GM10847 (cell line): ENCODE results near the gene HAGH.

Experiments
- POLR2A ChIP-seq: IDR thresholded peaks from 2 replicates; pipeline ENCODE4 v1.6.1; 2011; ENCODE audit not compliant: insufficient read length; ENCODE audit errors: extremely low read depth

HAGH gene

DNA sequence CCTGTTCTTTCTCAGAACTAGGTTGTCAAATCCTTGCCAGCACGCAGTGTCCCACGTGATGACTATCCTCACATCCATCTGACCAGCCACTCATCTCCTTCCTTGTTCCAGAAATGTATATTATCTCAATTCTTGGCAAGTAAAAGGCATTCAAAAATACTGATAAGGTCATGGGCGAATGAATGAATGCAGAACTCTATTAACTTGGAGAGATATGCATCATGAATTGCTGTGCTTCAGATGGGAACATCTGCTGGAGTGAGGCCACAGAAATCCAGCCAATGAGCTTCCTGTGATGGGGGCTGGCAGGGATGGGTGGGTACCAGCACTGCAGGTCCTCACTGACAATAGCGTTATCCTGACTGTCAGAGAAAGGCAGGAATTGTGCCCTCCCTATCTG lies 19.4 kb upstream of the HAGH start:
- TF ChIP-seq POLR2A, result no peak

DNA sequence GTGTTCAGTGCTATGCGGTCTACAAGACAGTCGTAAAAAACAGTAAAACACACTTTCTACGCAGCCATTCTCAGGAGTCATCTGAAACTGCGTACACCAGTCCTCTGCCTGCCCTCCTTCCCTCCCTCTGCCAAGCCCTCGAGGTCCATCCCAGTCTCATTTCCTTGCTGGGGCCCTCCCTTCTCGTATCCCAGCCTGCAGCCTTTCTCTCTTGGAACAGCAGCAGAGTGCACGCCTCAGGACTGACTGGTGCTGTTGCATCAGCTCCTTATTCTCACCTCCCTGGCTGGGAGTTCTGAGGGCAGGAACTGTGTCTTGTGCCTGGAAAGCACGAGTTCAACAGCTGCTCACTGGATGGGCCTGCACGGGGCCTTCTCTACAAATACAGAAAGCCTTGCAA lies 12.9 kb upstream of the HAGH start:
- no peak for TF ChIP-seq POLR2A

DNA sequence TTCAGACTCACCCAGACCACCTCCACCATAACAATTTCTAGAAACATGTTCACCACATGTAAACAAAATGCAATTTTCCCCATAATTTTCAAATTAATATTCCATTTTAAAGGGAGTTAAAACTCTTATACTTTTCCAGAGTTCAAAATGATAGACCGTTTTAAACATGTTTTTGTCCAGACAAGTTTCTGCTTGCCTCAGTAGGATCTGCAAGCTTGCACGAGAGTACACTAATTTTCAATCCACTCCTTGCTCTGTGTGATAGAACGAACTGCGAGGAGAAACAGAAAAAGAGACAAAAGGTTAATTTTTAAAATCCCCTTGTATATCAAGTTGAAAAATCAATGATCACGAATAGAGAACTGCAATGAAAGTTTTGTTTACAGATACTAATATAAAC lies 7.5 kb upstream of the HAGH start:
- no peak for TF ChIP-seq POLR2A

DNA sequence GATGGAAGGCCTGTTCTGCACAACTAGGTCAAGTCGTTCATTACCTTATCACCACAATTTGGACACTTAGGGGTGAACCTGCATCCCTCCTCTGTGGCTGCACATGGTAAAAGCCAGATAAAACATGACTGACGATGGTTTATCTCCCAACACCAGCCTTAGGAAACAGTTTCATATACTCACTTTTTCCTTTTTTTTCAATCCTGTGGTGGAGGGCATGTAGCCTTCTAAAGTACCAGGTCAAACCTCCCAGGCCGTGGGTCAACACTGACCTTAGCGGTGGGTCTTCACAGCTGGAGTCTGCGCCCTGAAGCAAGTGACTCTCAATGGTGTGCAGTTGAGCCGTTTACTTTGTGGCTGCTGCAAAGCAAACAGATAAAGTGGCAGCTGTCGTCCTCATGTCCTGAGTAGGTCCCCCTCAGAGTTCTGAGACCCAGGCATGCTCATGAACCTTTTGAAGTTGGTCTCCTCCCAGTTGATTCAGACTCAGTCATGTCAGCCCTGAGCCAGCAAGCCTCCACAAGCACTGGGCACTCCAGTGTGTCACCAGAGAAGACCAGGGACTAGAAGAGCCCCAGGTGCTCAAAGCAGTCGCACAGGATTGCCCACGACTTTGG lies 6.3 kb upstream of the HAGH start:
- TF ChIP-seq POLR2A, result no peak

DNA sequence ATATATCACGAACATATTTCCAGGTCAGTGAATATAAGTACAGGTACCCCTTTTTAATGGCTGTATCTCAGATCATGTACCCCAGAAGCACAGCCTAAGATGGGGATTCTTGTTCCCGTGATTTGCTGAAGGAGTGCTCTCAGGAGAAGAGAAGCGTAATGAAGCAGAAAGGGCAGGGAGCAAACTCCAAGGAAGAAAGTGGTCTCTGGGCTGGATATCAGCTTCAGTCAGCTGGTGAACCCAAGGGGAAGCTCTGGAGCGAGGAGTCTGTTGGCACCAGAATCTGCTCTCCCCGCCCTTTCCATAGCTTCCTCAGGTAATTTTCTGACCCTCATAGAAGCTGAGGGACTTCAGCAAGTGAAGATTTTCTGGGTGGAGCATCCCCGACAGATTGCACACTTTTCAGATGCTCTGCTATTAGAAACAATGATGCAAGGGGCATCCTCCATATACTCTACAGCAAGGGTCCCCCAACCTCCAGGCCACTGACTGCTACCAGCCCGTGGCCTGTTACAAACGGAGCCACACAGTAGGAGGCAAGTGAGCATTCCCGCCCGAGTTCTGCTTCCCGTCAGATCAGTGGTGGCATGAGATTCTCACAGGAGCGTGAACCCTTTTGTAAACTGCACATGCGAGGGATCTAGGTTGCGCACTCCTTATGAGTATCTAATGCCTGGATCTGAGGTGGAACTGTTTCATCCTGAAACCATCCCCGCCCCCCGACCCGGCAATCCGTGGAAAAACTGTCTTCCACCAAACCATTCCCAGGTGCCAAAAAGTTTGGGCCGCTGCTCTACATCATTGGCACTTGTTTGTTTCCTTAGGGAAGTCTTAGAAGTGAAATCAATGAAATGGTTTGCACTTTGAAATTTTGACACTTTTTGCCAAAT lies 4.8 kb upstream of the HAGH start:
- no peak for TF ChIP-seq POLR2A

DNA sequence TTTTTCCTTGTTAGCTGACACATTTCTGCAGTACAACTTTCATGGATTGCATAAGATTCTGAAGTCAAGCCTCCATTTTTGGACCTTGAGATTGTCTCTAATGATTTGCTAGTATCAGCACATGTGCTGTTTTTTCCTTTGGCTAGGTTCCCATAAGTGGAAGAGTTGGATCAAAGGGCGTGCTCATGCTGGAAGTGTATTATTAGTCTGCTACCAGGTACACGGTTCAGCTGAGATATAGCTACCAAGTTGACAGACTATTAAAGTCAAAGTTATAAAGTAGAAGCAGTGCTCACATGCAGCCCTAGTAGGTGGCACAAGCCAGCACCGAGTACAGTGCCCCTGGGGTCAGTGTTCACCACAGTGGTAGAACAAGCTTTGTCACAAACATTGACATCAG lies 3.6 kb upstream of the HAGH start:
- TF ChIP-seq POLR2A, result no peak

DNA sequence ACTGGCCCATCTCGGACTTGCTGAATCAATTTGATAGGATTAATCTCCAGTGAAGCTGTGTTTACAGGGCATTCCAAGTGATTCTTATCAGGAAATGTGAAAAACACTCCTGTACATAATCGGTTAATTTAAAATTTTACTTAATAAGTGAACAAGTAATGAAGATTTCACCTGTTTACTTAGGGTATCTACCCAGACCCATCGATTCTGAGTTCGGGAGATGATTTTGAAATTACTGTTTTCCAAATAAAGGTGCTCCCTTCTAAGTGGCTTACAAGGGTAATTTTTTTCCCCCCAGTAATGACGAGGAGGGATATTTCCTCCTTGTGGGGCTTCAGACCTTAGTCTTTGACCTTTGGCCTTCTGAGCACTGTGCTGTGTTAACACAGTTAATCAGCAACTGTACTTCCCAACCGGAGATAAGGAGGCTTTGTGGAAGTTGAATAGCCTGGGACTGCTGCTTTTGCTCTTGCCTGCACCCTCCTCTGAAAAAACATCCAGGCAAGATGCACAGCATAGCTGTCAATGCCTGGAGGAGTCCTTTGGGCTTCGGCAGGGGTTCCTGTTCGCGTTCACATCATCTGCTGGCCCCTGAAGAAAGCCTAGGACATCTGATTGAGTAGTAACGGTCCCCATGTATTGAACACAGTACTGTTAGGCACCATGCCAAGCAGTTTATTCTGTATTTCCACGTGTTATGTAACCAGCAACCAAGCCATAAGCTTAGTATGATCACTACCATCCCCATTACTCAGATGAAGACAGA lies 2.2 kb upstream of the HAGH start:
- TF ChIP-seq POLR2A, result no peak

DNA sequence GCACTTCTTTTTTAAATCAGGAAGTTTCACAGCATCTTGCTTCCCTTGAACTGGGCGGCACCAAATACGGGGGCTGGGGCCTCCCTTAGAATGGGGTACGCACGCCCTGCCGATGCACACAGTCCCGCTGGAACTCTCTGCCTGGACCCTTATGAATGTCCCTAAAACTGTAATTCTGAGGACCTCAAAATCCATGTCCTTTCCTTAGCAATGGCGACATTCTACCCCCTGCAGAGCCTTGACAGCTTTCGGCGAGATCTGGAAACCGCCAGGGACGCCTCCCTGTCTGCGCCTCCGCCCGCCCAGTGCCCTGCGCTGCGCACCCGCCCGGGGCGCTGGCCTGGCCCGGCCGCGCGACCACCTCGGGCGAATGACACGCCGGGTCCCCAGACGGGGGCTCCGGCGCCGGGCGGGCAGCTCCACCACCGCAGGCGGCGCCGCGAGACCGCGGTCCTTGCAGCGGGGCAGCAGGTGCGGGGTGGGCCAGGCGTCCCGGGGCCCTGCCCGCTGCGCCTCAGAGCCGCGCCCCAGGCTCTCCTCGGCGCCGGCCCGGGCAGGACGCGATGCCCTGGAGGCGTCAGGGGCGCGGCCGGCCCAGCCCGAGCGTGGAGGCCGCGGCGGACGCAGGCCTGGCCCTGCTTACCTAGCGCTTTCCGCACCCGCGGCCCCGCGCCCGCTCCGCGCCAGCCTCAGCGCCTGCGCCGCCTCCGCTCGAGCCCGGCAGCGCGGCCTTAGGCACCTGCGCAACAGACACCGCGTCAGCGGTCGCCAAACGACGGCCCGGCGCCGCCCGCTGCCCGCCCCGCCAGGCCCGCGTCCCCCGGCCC lies 548 bp downstream of the HAGH start:
- TF ChIP-seq POLR2A, result no peak

DNA sequence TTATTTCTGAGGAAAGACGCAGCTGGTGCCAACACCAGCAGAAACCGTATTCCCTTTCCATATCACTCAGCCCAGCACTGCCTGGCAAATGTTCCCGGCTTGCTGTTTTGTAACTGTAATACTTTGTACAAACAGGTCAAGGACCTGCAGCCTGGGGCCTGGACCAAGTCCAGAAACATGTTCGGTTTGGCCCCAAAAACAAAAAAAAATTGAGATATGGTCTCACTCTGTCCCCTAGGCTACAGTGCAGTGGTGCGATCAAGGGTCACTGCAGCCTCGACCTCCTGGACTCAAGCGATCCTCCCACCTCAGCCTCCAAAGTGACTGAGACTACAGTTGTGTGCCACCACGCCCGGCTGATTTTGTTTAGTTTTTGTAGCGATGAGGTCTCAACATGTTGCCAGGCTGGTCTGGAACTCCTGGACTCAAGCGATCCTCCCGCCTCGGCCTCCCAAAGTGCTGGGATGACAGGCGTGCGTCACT lies 1.2 kb downstream of the HAGH start:
- TF ChIP-seq POLR2A, result no peak

DNA sequence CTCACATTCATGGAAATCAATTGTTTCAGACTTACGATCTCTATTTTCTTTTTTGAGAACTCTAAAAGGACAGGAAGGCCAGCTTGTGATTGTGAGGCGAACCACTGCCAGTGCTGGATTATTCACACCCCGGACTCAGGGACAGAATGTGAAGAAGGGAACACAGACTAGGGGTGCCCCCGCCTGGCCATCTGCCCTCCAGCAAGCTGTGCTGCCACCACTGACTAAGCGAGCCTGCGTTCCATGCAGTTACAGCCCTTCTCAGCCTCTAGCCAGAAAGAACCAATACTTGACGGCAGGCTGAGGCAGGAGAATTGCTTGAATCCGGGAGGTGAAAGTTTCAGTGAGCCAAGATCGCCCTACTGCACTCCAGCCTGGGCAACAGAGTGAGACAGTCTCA lies 2.8 kb downstream of the HAGH start:
- no peak for TF ChIP-seq POLR2A

DNA sequence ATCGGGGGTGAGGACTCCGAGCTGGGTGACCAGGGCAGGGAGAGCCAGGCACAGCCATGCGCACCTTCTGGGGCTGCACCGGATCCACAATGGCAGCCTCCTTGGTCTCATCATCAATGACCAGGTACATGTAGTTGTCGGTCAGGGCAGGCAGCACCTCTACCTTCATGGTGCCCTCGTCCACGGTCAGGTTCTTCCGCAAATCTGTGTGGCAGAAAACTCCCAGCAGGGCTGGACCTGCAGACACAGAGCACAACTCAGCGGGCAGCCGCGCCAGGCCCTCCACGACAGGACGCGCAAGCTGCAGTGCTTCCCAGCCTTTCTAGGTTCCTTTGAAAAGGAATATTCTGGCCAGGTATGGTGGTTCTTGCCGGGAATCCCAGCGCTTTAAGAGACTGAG lies 3.8 kb downstream of the HAGH start:
- no peak for TF ChIP-seq POLR2A

DNA sequence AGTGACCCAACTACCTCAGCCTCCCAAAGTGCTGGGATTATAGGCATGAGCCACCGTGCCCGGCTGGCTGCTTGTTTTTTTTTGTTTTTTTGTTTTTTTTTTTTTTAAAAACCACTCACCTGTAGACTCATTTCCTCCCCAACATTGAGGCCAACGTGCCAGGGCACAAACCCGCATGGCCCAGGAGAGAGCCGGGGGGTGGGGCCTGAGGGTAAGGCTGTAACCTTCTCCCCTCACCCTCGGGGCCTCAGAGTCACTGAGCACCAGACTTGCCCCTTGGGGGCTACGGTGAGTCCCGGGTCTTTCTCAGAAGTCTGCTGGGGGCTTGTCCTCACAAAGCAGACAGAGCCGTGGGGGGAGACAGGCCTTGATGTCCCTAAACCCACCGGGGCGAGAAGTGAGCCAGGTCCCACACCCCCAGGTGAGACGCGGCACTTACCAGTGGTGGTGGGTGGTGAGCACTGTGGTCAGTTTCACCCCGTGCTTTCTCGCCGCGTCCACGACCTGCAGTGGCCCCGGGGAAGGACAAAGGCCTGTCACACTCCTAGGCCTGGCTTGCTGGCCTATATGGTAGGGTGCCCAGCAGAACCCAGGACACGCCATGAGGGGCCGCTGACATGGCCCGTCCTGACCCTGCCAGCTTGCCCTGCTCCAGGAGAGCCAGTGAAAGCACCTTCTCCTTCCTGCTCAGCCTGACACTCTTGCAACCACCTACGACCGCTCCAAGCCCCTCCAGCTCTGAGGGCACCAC lies 4.6 kb downstream of the HAGH start:
- no peak for TF ChIP-seq POLR2A

DNA sequence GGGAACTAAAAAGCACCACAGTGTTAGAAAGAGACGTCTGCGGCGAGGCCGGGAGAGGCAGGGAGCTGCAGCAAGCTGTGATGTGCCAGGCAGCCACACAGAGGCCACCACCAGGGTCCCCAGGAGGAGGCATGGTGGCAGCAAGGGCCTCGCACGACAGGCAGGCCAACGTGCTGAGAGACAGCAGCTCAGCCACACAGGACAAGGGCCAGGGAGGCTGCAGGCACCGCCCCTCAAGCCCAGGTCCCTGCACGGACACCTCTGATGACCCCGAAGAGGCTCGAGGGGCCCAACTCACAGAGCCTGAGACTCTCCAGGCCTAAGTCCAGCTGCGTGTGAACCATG lies 5.7 kb downstream of the HAGH start:
- TF ChIP-seq POLR2A, result no peak
